ENCODE data around the gene EIF4EBP2. TPM values are rescaled to one million over a fixed set of nuclear protein-coding genes. Genes with fewer than 3 reads are reported as not detected.

Gene EIF4EBP2
- total and polyA plus RNA-seq, 2 of the 13 experiments (the other 11 are each of a cell fraction or from before 2014, with no cell fraction given) = 16.9 to 22.0 TPM

GRCh38 chr10:70404036-70404786, at the start of gene EIF4EBP2 (continued):
- TF ChIP-seq ZNF503 (CRISPR knock-in tag; IDR thresholded peaks at IDR 0.05) (no peak), DMTF1 (CRISPR knock-in tag; IDR thresholded peaks at IDR 0.05) (no peak), ZNF501 (CRISPR knock-in tag; IDR thresholded peaks at IDR 0.05) (peak; percentile 52; the same call in 1 of the 2 replicates), TARDBP (CRISPR knock-in tag; IDR thresholded peaks at IDR 0.05) (peak; percentile 59), ZNF557 (CRISPR knock-in tag; IDR thresholded peaks at IDR 0.05) (0 out of 2 replicates have a peak, but pooled peaks have one; percentile 25), ZSCAN31 (CRISPR knock-in tag; IDR thresholded peaks at IDR 0.05; ENCODE audit: low read depth) (peak; percentile 91; the same call in 1 of the 2 replicates), ONECUT2 (CRISPR knock-in tag; IDR thresholded peaks at IDR 0.05) (no peak), ZNF224 (CRISPR knock-in tag; IDR thresholded peaks at IDR 0.05) (no peak), FLYWCH1 (CRISPR knock-in tag; IDR thresholded peaks at IDR 0.05) (0 out of 2 replicates have a peak, but pooled peaks have one; percentile 64), ATF5 (CRISPR knock-in tag; IDR thresholded peaks at IDR 0.05; ENCODE audit: low read depth) (no peak), POLR2G (IDR thresholded peaks at IDR 0.05; ENCODE audit: low read depth, low read length) (peak; percentile 90), HCFC1 (IDR thresholded peaks at IDR 0.05; ENCODE audit: low read depth, low read length) (peak; percentile 22; the same call in 1 of the 2 replicates), SKI (IDR thresholded peaks at IDR 0.05; ENCODE audit: partially characterized antibody) (peak; percentile 43), HIVEP1 (CRISPR knock-in tag; IDR thresholded peaks at IDR 0.05) (peak; percentile 70), BHLHE40 (IDR thresholded peaks at IDR 0.05; ENCODE audit: low read length) (no peak), ZNF331 (CRISPR knock-in tag; IDR thresholded peaks at IDR 0.05) (peak; percentile 71), MEIS1 (CRISPR knock-in tag; IDR thresholded peaks at IDR 0.05; ENCODE audit: borderline replicate concordance) (peak; percentile 71; the same call in 1 of the 2 replicates), ZGPAT (CRISPR knock-in tag; IDR thresholded peaks at IDR 0.05) (peak; percentile 67; the same call in 1 of the 2 replicates), SMAD3 (CRISPR knock-in tag; IDR thresholded peaks at IDR 0.05) (no peak)
